Small intestine (tissue), 7 donors: ENCODE data around the gene SMAD5. TPM values are rescaled to one million over a fixed set of nuclear protein-coding genes. Genes with fewer than 3 reads are reported as not detected.

Source experiments
- DNase-seq, 2 donors: peaks; one replicate each; pipeline versions ENCODE4 v3.0.0 to v3.0.0-alpha.2; 2013
- FAIRE-seq: peaks from 2 replicates; lab custom pipeline; 2012; peaks lifted over from hg19 to GRCh38; lab: Jason Lieb, UNC
- H3K27ac ChIP-seq, 3 donors: one replicate each; pipeline ENCODE4 v1.5.1; 2013; ENCODE audit warnings: low read length in 2 of 3, mild to moderate bottlenecking in 2 of 3, control low read depth in 1 of 3, inconsistent platforms in 1 of 3, low read depth in 1 of 3, moderate library complexity in 1 of 3
- H3K27me3 ChIP-seq, 3 donors: one replicate each; pipeline ENCODE4 v1.6.1; 2013; ENCODE audit warnings: low read length in 3 of 3, inconsistent platforms in 1 of 3; ENCODE audit not compliant: control insufficient read depth in 3 of 3, insufficient read depth in 3 of 3
- H3K36me3 ChIP-seq, 3 donors: one replicate each; pipeline ENCODE4 v1.6.1; 2013; ENCODE audit warnings: low read length in 3 of 3, inconsistent platforms in 1 of 3, low read depth in 1 of 3, mild to moderate bottlenecking in 1 of 3, moderate library complexity in 1 of 3; ENCODE audit not compliant: control insufficient read depth in 3 of 3, insufficient read depth in 2 of 3
- H3K4me1 ChIP-seq, 3 donors: one replicate each; pipeline ENCODE4 v1.6.1; 2013; ENCODE audit warnings: low read length in 2 of 3, inconsistent platforms in 1 of 3, low read depth in 1 of 3, mild to moderate bottlenecking in 1 of 3, moderate library complexity in 1 of 3; ENCODE audit not compliant: control insufficient read depth in 3 of 3, insufficient read depth in 2 of 3
- H3K4me3 ChIP-seq, 3 donors: one replicate each; pipeline ENCODE4 v1.5.1; 2013; ENCODE audit warnings: low read length in 3 of 3, control low read depth in 1 of 3, inconsistent platforms in 1 of 3, low read depth in 1 of 3, mild to moderate bottlenecking in 1 of 3, moderate library complexity in 1 of 3
- H3K9me3 ChIP-seq, 2 donors: one replicate each; pipeline ENCODE4 v1.6.1; 2013; ENCODE audit warnings: low read depth in 1 of 2, low read length in 1 of 2; ENCODE audit not compliant: control insufficient read depth in 2 of 2, insufficient read depth in 1 of 2
- WGBS, 3 donors: extraction: QIAGEN DNeasy Blood & Tissue Kit; methylation state at CpG; one replicate each; pipeline ENCODE4 v1.1.7; 2013; 5-methylcytosine and 5-hydroxymethylcytosine counted together
- polyA plus RNA-seq, 4 donors: library from polyadenylated mRNA; stranded (reverse) in 3 of 4; unstranded in 1 of 4; fragments of 200-250 nt in 3 of 4; fragments of 120-200 nt in 1 of 4; gene quantifications; one replicate each; pipeline versions ENCODE4 v1.2.1 to v1.2.3, GENCODE V29; 2013
- donor health status: healthy with polysubstance abuse.
- donor health status: control.
- donor health status: control.
- donor health status: Bipolar disorder and iron deficiency.
- donor health status: healthy.

Gene SMAD5
- polyA plus RNA-seq, 4 donors = 3.4 to 35.6 (median 9.1) TPM

GRCh38 chr5:136134653-136135052 is 2.0 kb downstream of the SMAD5 start:
- Histone ChIP-seq H3K27ac (no peak overlapping the region), H3K4me3 (no peak overlapping the region), H3K4me1 (peaks cover 0 to 15% (median 5%) of the 10 kb centered on the region in 3 donors), H3K36me3 (no peaks in the 10 kb centered on the region), H3K27me3 (peaks cover 0 to 3% (median 0%) of the 10 kb centered on the region in 3 donors), H3K9me3 (no peaks in the 10 kb centered on the region)
- WGBS, 3 donors = 33 to 55% (median 34%) methylated on average over 1 of the region's 1 CpG
- DNase-seq (no peak), FAIRE-seq (no peak)

- Histone ChIP-seq H3K27ac (no peak overlapping the region), H3K9me3 (no peaks in the 10 kb centered on the region), H3K4me3 (no peak overlapping the region), H3K4me1 (peaks cover 0 to 17% (median 5%) of the 10 kb centered on the region in 3 donors), H3K27me3 (peaks cover 0 to 3% (median 0%) of the 10 kb centered on the region in 3 donors), H3K36me3 (no peaks in the 10 kb centered on the region)
- DNase-seq = no peak
- no peak for FAIRE-seq
- 73 to 85% (median 77%) methylated on average over 2 of the region's 2 CpGs for WGBS, 3 donors
These were observed 2.9 kb downstream of the SMAD5 start for GRCh38 chr5:136135536-136135935.

- H3K27me3 ChIP-seq = no peaks in the 10 kb centered on the region
- DNase-seq (no peak), FAIRE-seq (no peak)
- WGBS, 3 donors = 68 to 74% (median 69%) methylated on average over 2 of the region's 2 CpGs
- no peak overlapping the region for H3K4me3 ChIP-seq
- H3K27ac ChIP-seq = no peak overlapping the region
- no peaks in the 10 kb centered on the region for H3K9me3 ChIP-seq
- H3K36me3 ChIP-seq = no peaks in the 10 kb centered on the region
- H3K4me1 ChIP-seq = peaks cover 0 to 17% (median 2%) of the 10 kb centered on the region in 3 donors
These were observed 5.0 kb downstream of the SMAD5 start for GRCh38 chr5:136137497-136138220.

- no peak overlapping the region for H3K4me3 ChIP-seq
- DNase-seq (no peak), FAIRE-seq (no peak)
- no peaks in the 10 kb centered on the region for H3K36me3 ChIP-seq
- no peaks in the 10 kb centered on the region for H3K27me3 ChIP-seq
- H3K27ac ChIP-seq = no peak overlapping the region
- peaks cover 0 to 19% (median 0%) of the 10 kb centered on the region in 3 donors for H3K4me1 ChIP-seq
- H3K9me3 ChIP-seq = no peaks in the 10 kb centered on the region
These were observed 8.9 kb downstream of the SMAD5 start for GRCh38 chr5:136141561-136141960.

GRCh38 chr5:136143312-136143711 is 10.7 kb downstream of the SMAD5 start:
- no peaks in the 10 kb centered on the region for H3K9me3 ChIP-seq
- H3K36me3 ChIP-seq = no peaks in the 10 kb centered on the region
- peaks cover 0 to 15% (median 0%) of the 10 kb centered on the region in 3 donors for H3K4me1 ChIP-seq
- WGBS, 3 donors = 69 to 78% (median 76%) methylated on average over 6 of the region's 6 CpGs
- no peaks in the 10 kb centered on the region for H3K27me3 ChIP-seq
- DNase-seq = no peak
- no peak overlapping the region for H3K4me3 ChIP-seq
- H3K27ac ChIP-seq = no peak overlapping the region
- FAIRE-seq = no peak

DNA sequence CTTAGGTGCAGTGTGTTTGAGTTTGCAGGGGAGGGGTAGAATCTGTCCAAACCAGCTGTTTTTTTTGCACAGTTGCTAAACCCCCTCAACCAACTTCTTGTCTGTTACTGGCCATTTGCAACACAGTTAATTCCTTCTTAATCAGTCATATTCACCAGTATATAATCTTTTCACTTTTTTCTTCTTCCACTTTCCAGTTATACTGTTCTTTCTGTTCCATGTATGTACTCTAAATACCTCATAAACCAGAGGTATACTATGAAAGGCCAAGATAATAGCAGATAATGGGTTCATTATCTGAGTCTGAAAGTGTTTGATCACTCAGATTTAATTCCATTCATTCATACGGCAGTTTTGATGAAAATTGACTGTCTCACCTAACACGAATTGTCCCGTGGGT is 11.1 kb downstream of the SMAD5 start:
- Histone ChIP-seq H3K27ac (no peak overlapping the region), H3K36me3 (no peaks in the 10 kb centered on the region), H3K9me3 (no peaks in the 10 kb centered on the region), H3K4me3 (no peak overlapping the region), H3K27me3 (no peaks in the 10 kb centered on the region), H3K4me1 (peaks cover 0 to 12% (median 0%) of the 10 kb centered on the region in 3 donors)
- WGBS, 3 donors = 20 to 57% (median 52%) methylated on average over 3 of the region's 3 CpGs
- DNase-seq (no peak), FAIRE-seq (no peak)

DNA sequence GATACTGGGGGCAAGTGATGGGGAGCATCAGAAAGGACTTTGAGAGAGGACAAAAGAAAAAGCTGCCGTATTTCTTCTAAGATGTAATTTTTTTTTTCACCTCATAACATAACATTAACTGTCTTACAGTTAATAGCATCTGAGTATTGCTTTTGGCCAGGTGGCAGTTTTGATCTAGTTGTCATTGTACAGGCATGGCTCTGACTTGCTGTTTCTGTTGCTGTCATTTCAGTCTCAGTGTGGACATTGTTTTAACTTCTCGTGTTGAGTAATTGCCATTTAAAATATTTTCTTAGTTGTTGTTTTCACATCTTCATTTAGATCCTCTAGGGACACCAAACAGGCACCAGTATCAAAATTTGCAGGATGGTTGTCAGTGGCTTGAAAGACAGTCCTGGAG is 12.4 kb downstream of the SMAD5 start:
- WGBS, 3 donors = 55 to 59% (median 58%) methylated on average over 2 of the region's 2 CpGs
- Histone ChIP-seq H3K9me3 (no peaks in the 10 kb centered on the region), H3K36me3 (no peaks in the 10 kb centered on the region), H3K4me3 (no peak overlapping the region), H3K4me1 (peaks cover 0 to 6% (median under 1%) of the 10 kb centered on the region in 3 donors), H3K27ac (no peak overlapping the region), H3K27me3 (no peaks in the 10 kb centered on the region)
- no peak for FAIRE-seq
- no peak for DNase-seq

GRCh38 chr5:136146201-136146600 is 13.6 kb downstream of the SMAD5 start:
- no peak for FAIRE-seq
- Histone ChIP-seq H3K27ac (no peak overlapping the region), H3K4me1 (peaks cover 0 to 8% (median 4%) of the 10 kb centered on the region in 3 donors), H3K36me3 (no peaks in the 10 kb centered on the region), H3K4me3 (no peak overlapping the region), H3K27me3 (no peaks in the 10 kb centered on the region), H3K9me3 (no peaks in the 10 kb centered on the region)
- 73 to 79% (median 78%) methylated on average over 3 of the region's 3 CpGs for WGBS, 3 donors
- DNase-seq = no peak

DNA sequence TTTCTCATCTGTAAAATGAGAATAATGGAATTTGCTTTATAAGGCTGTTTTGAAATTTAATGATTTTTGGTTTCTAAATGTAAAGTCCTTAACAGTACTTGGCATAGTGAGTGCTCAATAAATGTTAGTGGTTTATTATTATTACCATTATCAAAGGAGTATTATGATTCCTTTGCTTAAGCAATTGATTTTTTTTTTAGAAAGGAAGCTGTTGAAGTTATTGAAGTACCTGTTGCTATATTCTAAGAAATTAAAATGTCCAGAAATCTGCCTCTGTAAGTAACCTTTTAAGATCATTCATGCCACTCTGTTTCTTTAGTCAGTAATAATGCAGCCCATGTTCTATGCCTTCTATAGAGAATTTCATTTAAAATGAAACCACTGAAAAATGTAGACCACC is 15.0 kb downstream of the SMAD5 start:
- H3K9me3 ChIP-seq = no peaks in the 10 kb centered on the region
- H3K27me3 ChIP-seq = no peaks in the 10 kb centered on the region
- FAIRE-seq (no peak), DNase-seq (no peak)
- no peak overlapping the region for H3K27ac ChIP-seq
- peaks cover 0 to 8% (median 4%) of the 10 kb centered on the region in 3 donors for H3K4me1 ChIP-seq
- H3K4me3 ChIP-seq = no peak overlapping the region
- H3K36me3 ChIP-seq = peaks cover 0 to 2% (median 2%) of the 10 kb centered on the region in 3 donors
